ENCODE data around the gene TMEM108.

The TMEM108 gene

GRCh38 chr3:133181392-133182150 is 143.4 kb downstream of the TMEM108 start:
- no peaks in the 10 kb centered on the region for H3K9me3 ChIP-seq (ENCODE audit: control insufficient read depth in 5 of 5, low read length in 5 of 5)
- no peaks in the 10 kb centered on the region for H3K36me3 ChIP-seq (ENCODE audit: control insufficient read depth in 5 of 5, insufficient read depth in 5 of 5, low read length in 5 of 5)
- no peaks in the 10 kb centered on the region for H3K27me3 ChIP-seq (ENCODE audit: control insufficient read depth in 5 of 5, insufficient read depth in 4 of 5, low read length in 5 of 5)
- H3K27ac ChIP-seq (ENCODE audit: low read depth, low read length): no peak overlapping the region
- H3K4me3 ChIP-seq (ENCODE audit: low read depth in 1 of 5, low read length in 5 of 5): no peak overlapping the region
- H3K9ac ChIP-seq (ENCODE audit: low read length in 5 of 5): no peak overlapping the region
- H3K4me1 ChIP-seq (ENCODE audit: control insufficient read depth in 5 of 5, insufficient read depth in 5 of 5, low read length in 5 of 5): peaks cover 0 to 3% (median 0%) of the 10 kb centered on the region in 5 donors

- peaks cover 0 to 8% (median 0%) of the 10 kb centered on the region in 5 donors for H3K4me1 ChIP-seq (ENCODE audit: control insufficient read depth in 5 of 5, insufficient read depth in 5 of 5, low read length in 5 of 5)
- no peaks in the 10 kb centered on the region for H3K36me3 ChIP-seq (ENCODE audit: control insufficient read depth in 5 of 5, insufficient read depth in 5 of 5, low read length in 5 of 5)
- no peaks in the 10 kb centered on the region for H3K9me3 ChIP-seq (ENCODE audit: control insufficient read depth in 5 of 5, low read length in 5 of 5)
- H3K27me3 ChIP-seq (ENCODE audit: control insufficient read depth in 5 of 5, insufficient read depth in 4 of 5, low read length in 5 of 5): no peaks in the 10 kb centered on the region
- no peak overlapping the region for H3K4me3 ChIP-seq (ENCODE audit: low read depth in 1 of 5, low read length in 5 of 5)
- no peak overlapping the region for H3K27ac ChIP-seq (ENCODE audit: low read depth, low read length)
- no peak overlapping the region for H3K9ac ChIP-seq (ENCODE audit: low read length in 5 of 5)
These were observed 149.7 kb downstream of the TMEM108 start for GRCh38 chr3:133187870-133188379.

- no peaks in the 10 kb centered on the region for H3K9me3 ChIP-seq (ENCODE audit: control insufficient read depth in 5 of 5, low read length in 5 of 5)
- peaks cover 0 to 8% (median 0%) of the 10 kb centered on the region in 5 donors for H3K4me1 ChIP-seq (ENCODE audit: control insufficient read depth in 5 of 5, insufficient read depth in 5 of 5, low read length in 5 of 5)
- no peak overlapping the region for H3K9ac ChIP-seq (ENCODE audit: low read length in 5 of 5)
- H3K27me3 ChIP-seq (ENCODE audit: control insufficient read depth in 5 of 5, insufficient read depth in 4 of 5, low read length in 5 of 5): no peaks in the 10 kb centered on the region
- H3K36me3 ChIP-seq (ENCODE audit: control insufficient read depth in 5 of 5, insufficient read depth in 5 of 5, low read length in 5 of 5): no peaks in the 10 kb centered on the region
- H3K27ac ChIP-seq (ENCODE audit: low read depth, low read length): no peak overlapping the region
- H3K4me3 ChIP-seq (ENCODE audit: low read depth in 1 of 5, low read length in 5 of 5): no peak overlapping the region
These were observed 150.8 kb downstream of the TMEM108 start for GRCh38 chr3:133188996-133189395.

- no peaks in the 10 kb centered on the region for H3K9me3 ChIP-seq (ENCODE audit: control insufficient read depth in 5 of 5, low read length in 5 of 5)
- H3K27me3 ChIP-seq (ENCODE audit: control insufficient read depth in 5 of 5, insufficient read depth in 4 of 5, low read length in 5 of 5): no peaks in the 10 kb centered on the region
These were observed 151.7 kb downstream of the TMEM108 start for GRCh38 chr3:133189893-133190292.

GRCh38 chr3:133191818-133192217 is 153.6 kb downstream of the TMEM108 start:
- Histone ChIP-seq H3K4me1 (ENCODE audit: control insufficient read depth in 5 of 5, insufficient read depth in 5 of 5, low read length in 5 of 5) (peaks cover 0 to 8% (median 0%) of the 10 kb centered on the region in 5 donors), H3K27me3 (ENCODE audit: control insufficient read depth in 5 of 5, insufficient read depth in 4 of 5, low read length in 5 of 5) (no peaks in the 10 kb centered on the region), H3K27ac (ENCODE audit: low read depth, low read length) (no peak overlapping the region), H3K4me3 (ENCODE audit: low read depth in 1 of 5, low read length in 5 of 5) (no peak overlapping the region), H3K9me3 (ENCODE audit: control insufficient read depth in 5 of 5, low read length in 5 of 5) (no peaks in the 10 kb centered on the region), H3K9ac (ENCODE audit: low read length in 5 of 5) (no peak overlapping the region), H3K36me3 (ENCODE audit: control insufficient read depth in 5 of 5, insufficient read depth in 5 of 5, low read length in 5 of 5) (no peaks in the 10 kb centered on the region)

More at GRCh38 chr3:133189893-133190292, 151.7 kb downstream of the TMEM108 start:
- H3K4me1 ChIP-seq (ENCODE audit: control insufficient read depth in 5 of 5, insufficient read depth in 5 of 5, low read length in 5 of 5): peaks cover 0 to 8% (median 0%) of the 10 kb centered on the region in 5 donors
- no peak overlapping the region for H3K27ac ChIP-seq (ENCODE audit: low read depth, low read length)
- no peaks in the 10 kb centered on the region for H3K36me3 ChIP-seq (ENCODE audit: control insufficient read depth in 5 of 5, insufficient read depth in 5 of 5, low read length in 5 of 5)
- no peak overlapping the region for H3K9ac ChIP-seq (ENCODE audit: low read length in 5 of 5)
- H3K4me3 ChIP-seq (ENCODE audit: low read depth in 1 of 5, low read length in 5 of 5): no peak overlapping the region

GRCh38 chr3:133192363-133192945 is 154.3 kb downstream of the TMEM108 start:
- Histone ChIP-seq H3K4me1 (ENCODE audit: control insufficient read depth in 5 of 5, insufficient read depth in 5 of 5, low read length in 5 of 5) (peaks cover 0 to 8% (median 0%) of the 10 kb centered on the region in 5 donors), H3K9me3 (ENCODE audit: control insufficient read depth in 5 of 5, low read length in 5 of 5) (no peaks in the 10 kb centered on the region), H3K27me3 (ENCODE audit: control insufficient read depth in 5 of 5, insufficient read depth in 4 of 5, low read length in 5 of 5) (no peaks in the 10 kb centered on the region), H3K27ac (ENCODE audit: low read depth, low read length) (no peak overlapping the region), H3K4me3 (ENCODE audit: low read depth in 1 of 5, low read length in 5 of 5) (no peak overlapping the region), H3K9ac (ENCODE audit: low read length in 5 of 5) (no peak overlapping the region), H3K36me3 (ENCODE audit: control insufficient read depth in 5 of 5, insufficient read depth in 5 of 5, low read length in 5 of 5) (no peaks in the 10 kb centered on the region)

GRCh38 chr3:133192967-133193366 is 154.8 kb downstream of the TMEM108 start:
- H3K36me3 ChIP-seq (ENCODE audit: control insufficient read depth in 5 of 5, insufficient read depth in 5 of 5, low read length in 5 of 5): no peaks in the 10 kb centered on the region
- H3K27me3 ChIP-seq (ENCODE audit: control insufficient read depth in 5 of 5, insufficient read depth in 4 of 5, low read length in 5 of 5): no peaks in the 10 kb centered on the region
- peaks cover 0 to 8% (median 0%) of the 10 kb centered on the region in 5 donors for H3K4me1 ChIP-seq (ENCODE audit: control insufficient read depth in 5 of 5, insufficient read depth in 5 of 5, low read length in 5 of 5)
- no peak overlapping the region for H3K4me3 ChIP-seq (ENCODE audit: low read depth in 1 of 5, low read length in 5 of 5)
- H3K9ac ChIP-seq (ENCODE audit: low read length in 5 of 5): no peak overlapping the region
- H3K9me3 ChIP-seq (ENCODE audit: control insufficient read depth in 5 of 5, low read length in 5 of 5): no peaks in the 10 kb centered on the region
- H3K27ac ChIP-seq (ENCODE audit: low read depth, low read length): no peak overlapping the region

GRCh38 chr3:133196527-133196926 is 158.3 kb downstream of the TMEM108 start:
- H3K27ac ChIP-seq (ENCODE audit: low read depth, low read length): no peak overlapping the region
- H3K9me3 ChIP-seq (ENCODE audit: control insufficient read depth in 5 of 5, low read length in 5 of 5): peaks cover 0 to 9% (median 5%) of the 10 kb centered on the region in 5 donors
- H3K4me1 ChIP-seq (ENCODE audit: control insufficient read depth in 5 of 5, insufficient read depth in 5 of 5, low read length in 5 of 5): no peaks in the 10 kb centered on the region
- H3K27me3 ChIP-seq (ENCODE audit: control insufficient read depth in 5 of 5, insufficient read depth in 4 of 5, low read length in 5 of 5): no peaks in the 10 kb centered on the region
- no peaks in the 10 kb centered on the region for H3K36me3 ChIP-seq (ENCODE audit: control insufficient read depth in 5 of 5, insufficient read depth in 5 of 5, low read length in 5 of 5)
- no peak overlapping the region for H3K4me3 ChIP-seq (ENCODE audit: low read depth in 1 of 5, low read length in 5 of 5)
- H3K9ac ChIP-seq (ENCODE audit: low read length in 5 of 5): no peak overlapping the region

- Histone ChIP-seq H3K4me1 (ENCODE audit: control insufficient read depth in 5 of 5, insufficient read depth in 5 of 5, low read length in 5 of 5) (no peaks in the 10 kb centered on the region), H3K9me3 (ENCODE audit: control insufficient read depth in 5 of 5, low read length in 5 of 5) (peaks cover 0 to 12% (median 5%) of the 10 kb centered on the region in 5 donors), H3K9ac (ENCODE audit: low read length in 5 of 5) (no peak overlapping the region), H3K36me3 (ENCODE audit: control insufficient read depth in 5 of 5, insufficient read depth in 5 of 5, low read length in 5 of 5) (no peaks in the 10 kb centered on the region), H3K27me3 (ENCODE audit: control insufficient read depth in 5 of 5, insufficient read depth in 4 of 5, low read length in 5 of 5) (no peaks in the 10 kb centered on the region), H3K4me3 (ENCODE audit: low read depth in 1 of 5, low read length in 5 of 5) (no peak overlapping the region), H3K27ac (ENCODE audit: low read depth, low read length) (no peak overlapping the region)
These were observed 159.4 kb downstream of the TMEM108 start for GRCh38 chr3:133197619-133198018.

- Histone ChIP-seq H3K4me3 (ENCODE audit: low read depth in 1 of 5, low read length in 5 of 5) (no peak overlapping the region), H3K36me3 (ENCODE audit: control insufficient read depth in 5 of 5, insufficient read depth in 5 of 5, low read length in 5 of 5) (no peaks in the 10 kb centered on the region), H3K27ac (ENCODE audit: low read depth, low read length) (no peak overlapping the region)
These were observed 168.7 kb downstream of the TMEM108 start for GRCh38 chr3:133206921-133207320.

More at GRCh38 chr3:133206921-133207320, 168.7 kb downstream of the TMEM108 start:
- H3K4me1 ChIP-seq (ENCODE audit: control insufficient read depth in 5 of 5, insufficient read depth in 5 of 5, low read length in 5 of 5): no peaks in the 10 kb centered on the region
- no peak overlapping the region for H3K9ac ChIP-seq (ENCODE audit: low read length in 5 of 5)
- H3K9me3 ChIP-seq (ENCODE audit: control insufficient read depth in 5 of 5, low read length in 5 of 5): no peaks in the 10 kb centered on the region
- peaks cover 0 to 2% (median 0%) of the 10 kb centered on the region in 5 donors for H3K27me3 ChIP-seq (ENCODE audit: control insufficient read depth in 5 of 5, insufficient read depth in 4 of 5, low read length in 5 of 5)
